ENCODE measurements around the gene RHBDD2.
"Not testable (repeated sequence)": the region's sequence is repeated elsewhere in the genome, so short reads cannot be mapped to it uniquely, and the experiment has no call there.

The RHBDD2 gene

DNA sequence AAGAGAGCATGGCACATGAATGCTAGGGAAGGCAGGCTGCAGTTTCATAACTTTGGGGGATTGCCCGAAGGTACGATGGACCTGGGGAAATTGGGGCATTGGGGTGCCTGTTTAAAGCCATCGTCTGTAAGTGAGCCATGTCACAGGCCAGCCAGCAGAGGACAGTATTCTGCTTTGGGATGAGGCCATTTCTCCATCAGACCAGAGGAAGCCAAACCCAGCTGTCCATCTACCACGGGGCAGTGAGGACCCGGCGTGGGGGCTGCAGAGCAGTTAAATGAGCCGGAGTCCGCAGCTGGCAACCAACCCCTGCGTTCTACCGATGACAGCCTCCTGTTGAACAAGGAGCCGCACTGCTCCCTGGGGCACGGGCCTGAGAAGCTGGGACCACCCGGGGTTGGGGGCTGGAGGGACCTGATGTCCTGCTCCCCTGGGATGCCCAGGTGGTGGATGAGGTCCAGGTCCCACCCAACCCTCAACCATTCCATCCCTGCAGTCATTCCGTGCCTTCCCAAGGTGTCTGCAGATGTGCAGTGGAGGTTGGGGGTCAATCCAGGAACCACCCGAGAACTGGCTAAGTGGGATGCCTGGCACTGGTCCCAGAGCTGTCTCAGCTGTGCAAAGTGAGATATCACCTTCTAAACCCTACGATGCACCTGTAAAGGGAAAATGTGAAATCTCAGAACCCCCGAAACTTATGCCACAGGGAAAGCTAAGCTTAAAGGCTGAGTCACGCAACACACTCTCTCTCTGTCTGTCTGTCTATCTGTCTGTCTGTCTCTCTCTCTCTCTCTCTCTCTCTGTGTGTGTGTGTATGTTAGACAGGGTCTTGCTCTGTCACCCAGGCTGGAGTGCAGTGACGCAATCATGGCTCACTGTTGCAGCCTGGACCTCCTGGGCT, 12.1 kb upstream of the RHBDD2 start:
- DNase-seq = peak; percentile 56

GRCh38 chr7:75867390-75867717, 11.5 kb upstream of the RHBDD2 start:
- DNase-seq = no peak

DNA sequence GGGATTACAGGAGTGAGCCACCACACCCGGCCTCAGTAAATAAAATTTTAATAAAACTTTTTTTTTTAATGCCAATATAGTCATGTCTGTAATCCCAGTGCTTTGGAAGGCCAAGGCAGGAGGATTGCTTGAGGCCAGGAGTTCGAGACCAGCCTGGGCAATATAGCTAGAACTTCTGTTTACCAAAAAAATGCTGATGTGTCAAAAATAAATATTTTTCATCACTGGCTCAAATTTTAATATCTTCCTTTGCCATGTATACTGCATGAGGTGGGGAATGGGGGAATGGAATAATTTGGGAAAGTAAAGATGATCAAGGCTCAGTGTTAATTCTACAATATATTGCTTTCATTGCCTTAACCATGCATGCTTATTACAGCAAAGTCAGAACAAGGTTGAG, 10.7 kb upstream of the RHBDD2 start:
- no peak for DNase-seq

- no peak for DNase-seq
Observed at GRCh38 chr7:75869776-75870379, 9.0 kb upstream of the RHBDD2 start.

- DNase-seq = no peak
Observed at GRCh38 chr7:75870557-75871161, 8.2 kb upstream of the RHBDD2 start.

DNA sequence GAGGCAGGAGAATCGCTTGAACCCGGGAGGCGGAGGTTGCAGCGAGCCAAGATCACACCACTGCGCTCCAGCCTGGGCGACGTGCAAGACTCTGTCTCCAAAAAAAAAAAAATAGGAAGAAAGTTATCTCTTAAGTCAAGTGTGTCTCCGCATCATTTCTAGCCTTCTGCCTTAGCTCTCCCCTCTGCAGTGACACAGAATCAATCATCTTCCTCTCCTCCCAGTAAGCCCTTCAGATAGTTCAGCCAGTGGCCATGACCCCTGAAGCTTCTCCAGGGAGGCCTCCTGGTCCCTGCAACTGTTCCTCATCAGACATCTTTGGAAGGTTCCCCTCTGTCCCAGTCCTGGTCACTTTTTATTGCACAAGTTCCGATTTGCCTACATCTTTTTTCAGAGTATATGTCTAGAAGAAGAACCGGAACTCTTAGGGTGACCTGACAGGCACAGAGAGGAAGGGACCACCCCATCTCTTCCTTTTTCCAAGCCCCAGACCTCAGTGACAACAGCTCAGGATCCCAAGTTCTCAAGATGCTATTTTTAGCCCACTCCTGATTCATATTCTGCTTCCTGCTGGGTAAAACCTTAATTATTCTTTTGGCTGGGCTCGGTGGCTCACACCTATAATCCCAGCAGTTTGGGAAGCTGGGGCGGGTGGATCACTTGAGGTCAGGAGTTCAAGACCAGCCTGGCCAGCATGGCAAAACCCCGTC, 6.6 kb upstream of the RHBDD2 start:
- no peak for DNase-seq

DNA sequence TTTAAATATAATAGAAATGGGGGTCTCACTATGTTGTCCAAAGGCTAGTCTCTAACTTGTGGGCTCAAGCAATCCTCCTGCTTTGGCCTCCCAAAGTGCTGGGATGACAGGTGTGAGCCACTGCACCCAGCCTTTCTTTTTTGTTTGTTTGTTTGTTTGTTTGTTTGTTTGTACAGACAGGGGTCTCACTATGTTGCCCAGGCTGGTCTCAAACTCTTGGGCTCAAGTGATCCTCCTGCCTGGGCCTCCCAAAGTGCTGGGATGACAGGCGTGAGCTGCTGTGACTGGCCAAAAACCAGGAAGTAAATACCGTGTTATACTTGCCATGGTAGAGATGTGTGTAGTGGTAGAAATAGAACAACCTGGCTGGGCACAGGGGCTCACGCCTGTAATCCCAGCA, 4.7 kb upstream of the RHBDD2 start:
- not testable (repeated sequence) for DNase-seq

DNA sequence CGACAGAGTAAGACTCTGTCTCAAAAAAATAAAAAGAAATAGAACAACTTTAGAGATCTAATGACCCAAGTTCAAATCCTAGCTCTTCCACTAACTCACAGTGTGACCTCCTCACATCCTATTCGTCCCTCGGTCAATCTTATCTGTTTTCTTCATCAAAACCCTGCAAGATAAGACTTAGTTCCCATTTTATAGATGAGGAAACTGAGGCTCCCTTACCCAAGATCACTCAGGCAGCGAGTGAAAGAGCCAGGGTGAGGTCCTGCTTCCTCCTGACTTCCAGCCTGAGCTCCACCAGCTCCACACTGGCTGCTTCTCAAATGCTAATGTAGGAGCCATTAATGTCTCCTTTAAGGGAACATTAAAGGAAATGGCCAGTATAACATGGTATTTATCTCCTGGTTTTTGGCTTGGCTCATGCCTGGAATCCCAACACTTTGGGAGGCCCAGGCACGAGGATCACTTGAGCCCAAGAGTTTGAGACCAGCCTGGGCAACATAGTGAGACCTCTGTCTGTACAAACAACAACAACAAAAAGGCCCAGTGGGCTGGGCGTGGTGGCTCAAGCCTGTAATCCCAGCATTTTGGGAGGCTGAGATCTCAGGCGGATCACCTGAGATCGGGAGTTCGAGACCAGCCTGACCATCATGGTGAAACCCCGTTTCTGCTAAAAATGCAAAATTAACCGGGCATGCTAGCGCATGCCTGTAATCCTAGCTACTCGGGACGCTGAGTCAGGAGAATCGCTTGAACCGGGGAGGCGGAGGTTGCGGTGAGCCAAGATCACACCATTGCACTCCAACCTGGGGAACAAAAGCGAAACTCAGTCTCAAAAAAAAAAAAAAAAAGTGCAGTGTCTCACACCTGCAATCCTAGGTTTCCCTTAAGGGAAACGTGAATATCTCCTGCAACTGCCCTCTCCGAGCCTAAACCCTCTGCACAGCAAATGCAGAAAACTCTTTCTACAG, 3.4 kb upstream of the RHBDD2 start:
- DNase-seq = no peak

DNA sequence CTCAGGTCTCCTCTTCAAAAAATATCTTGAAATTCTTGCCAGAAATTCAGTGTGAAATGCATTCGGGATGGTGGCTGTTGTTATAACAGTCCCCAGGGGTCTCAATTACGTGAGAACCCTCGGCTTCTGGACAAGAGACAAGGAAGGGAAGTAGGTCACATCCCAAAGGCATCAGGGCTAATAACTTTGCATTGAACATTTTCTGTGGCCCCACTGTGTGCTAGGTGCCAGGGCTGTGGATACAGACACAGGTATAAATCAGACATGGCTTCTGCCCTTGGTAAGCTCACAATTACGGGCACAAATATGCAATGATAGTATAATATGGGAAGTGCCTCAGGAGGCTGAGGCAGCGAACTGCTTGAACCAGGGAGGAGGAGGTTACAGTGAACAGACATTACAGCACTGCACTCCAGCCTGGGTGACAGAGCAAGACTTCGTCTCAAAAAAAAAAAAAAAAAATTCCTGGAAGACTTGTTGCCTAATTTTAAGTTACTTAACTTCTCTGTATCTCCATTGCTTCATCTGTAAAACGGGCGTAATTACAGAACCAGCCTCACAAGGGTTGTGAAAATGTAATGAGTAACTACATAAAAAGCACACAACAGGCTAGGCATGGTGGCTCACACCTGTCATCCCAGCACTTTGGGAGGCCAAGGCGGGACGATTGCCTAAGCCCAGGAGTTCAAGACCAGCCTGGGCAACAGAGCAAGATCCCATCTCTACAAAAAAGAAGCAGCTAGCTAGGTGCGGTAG, 2.5 kb upstream of the RHBDD2 start:
- no peak for DNase-seq

DNA sequence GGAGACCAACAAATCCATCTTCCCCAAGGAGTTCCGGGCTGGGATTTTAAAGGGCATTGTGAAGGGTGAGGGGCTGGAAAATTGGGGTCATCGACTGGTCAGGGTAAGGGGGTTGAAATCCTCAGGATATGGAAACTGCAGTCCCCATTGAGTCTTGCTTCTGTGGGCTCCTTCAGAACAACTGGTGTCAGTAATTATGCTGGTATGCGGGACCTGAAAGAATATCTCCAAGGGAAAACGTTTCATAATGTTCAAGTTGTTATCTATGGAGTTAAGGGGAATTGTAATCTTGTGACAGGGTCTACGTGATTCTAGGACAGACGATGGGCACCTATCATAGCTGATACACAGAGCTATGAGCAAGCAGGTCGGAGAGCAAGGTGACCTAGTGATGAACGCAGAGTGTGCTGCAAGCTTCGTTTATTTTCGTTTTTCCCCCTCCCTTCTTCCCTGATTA, 494 bp upstream of the RHBDD2 start:
- no peak for DNase-seq

DNA sequence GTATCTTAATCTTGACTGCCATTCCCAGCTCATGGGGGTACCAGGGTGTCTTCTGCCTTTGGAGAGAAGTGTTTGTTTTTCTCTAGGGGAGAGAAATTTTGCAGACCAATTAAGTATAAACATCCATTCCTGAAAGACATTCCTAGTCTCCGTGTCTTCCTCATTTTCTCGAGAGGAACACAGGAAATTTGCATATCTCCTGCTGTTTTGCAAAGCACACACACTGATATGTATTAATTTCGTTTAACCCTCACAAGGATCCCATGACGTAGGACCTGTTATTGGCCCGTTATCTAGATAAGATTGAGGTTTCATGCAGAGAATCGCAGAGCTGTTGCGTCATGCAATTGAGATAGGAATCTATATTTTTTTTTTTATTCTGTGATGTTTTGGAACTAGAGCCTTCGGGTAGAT, 944 bp downstream of the RHBDD2 start:
- no peak for DNase-seq

DNA sequence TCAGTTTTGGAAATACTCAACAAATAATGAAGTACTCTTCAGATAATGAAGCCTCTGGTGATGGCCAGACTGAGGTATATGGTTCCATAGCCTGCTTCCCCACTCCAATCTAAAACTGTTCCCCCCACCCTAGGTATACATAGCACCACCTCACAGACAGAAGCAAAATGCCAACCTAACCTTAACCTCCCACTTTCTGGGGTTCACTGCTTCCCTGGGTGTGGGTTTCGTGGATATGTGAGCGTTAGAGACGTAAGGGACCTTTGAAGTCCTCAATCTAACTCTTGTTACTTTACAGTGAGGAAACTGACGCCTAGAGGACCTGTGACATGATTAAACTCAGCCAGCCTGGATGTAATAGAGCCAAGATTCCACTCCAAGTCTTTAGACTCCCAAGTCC, 1.4 kb downstream of the RHBDD2 start:
- DNase-seq = no peak

GRCh38 chr7:75881436-75882095, 2.7 kb downstream of the RHBDD2 start:
- no peak for DNase-seq

DNA sequence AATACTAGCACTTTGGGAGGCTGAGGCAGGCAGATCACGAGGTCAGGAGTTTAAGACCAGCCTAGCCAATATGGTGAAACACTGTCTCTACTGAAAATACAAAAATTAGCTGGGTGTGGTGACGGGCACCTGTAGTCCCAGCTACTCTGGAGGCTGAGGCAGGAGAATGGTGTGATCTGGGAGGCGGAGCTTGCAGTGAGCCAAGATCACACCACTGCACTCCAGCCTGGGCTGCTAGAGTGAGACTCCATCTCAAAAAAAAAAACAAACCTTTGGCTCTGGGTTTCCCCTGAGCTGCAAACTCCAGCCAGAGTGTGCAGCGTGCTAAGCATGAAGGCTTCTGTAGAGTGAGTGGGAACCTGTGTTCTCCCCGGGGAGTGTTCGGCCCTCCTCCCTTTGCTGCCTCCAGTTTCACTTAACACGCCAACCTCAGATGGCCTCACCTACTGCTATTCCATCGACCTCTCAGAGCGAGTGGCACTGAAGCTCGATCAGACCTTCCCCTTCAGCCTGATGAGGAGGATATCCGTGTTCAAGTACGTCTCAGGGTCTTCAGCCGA, 4.5 kb downstream of the RHBDD2 start:
- not testable (repeated sequence) for DNase-seq

GRCh38 chr7:75884476-75884875, 5.6 kb downstream of the RHBDD2 start:
- DNase-seq = no peak

DNA sequence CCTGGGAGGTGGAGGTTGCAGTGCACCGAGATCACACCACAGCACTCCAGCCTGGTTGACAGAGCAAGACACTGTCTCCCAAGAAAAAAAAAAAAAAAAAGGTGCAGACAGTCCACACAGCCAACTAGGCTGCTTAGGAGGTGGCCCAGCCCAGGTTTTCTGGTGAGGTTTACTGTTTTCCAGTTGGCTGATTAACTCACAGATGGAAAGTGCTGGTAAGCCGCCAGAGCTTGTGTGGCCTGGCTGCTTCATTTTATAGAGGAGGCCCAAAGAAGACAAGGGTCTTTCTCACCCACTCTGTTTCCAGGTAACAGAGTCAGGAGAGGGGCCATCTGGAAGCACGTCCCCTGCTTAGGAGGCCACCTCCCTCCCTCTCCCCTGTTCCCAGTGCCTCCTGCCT, 6.2 kb downstream of the RHBDD2 start:
- no peak for DNase-seq

GRCh38 chr7:75887669-75888369, 9.0 kb downstream of the RHBDD2 start:
- DNase-seq = no peak

- no peak for DNase-seq
Observed at GRCh38 chr7:75888464-75889222, 9.8 kb downstream of the RHBDD2 start.

DNA sequence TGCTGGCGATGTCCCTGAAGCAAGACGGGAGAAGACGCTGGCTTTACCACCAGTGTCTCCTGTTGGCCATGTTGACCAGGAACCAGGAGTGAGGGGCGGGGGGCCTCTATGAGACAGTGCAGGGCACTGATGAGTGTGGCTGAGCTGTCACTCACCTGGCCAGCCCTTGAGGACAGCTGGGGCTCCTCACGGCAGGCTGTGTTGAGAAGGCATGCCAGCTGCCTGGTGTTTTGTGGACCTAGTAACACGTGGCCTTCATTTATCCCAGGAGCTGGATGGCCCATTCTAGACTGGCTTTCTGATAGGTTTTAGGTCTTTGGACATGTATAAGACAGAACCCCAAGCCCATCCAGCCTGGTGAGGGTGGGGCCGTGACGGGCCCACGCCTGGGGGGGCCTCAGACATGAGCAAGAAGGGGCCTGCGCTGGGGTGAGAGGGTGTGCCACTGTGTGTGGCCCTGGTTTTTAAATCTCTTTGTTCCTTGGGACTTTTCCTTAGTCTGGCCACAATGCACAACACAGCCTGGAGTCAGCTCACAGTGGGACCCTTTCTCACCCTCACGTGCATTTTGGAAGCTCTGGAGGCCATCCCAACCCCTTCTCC, 10.5 kb downstream of the RHBDD2 start:
- no peak for DNase-seq

Measured in NCI-H1105 treated with DMSO at 0.1 percent for 48 hours (cell line).